NCI-H2171 (cell line): ENCODE data around the gene CBARP.

Experiments used
- DNase-seq: peaks from one replicate; lab custom pipeline; 2025; lab: John Stamatoyannopoulos, UW

CBARP gene

GRCh38 chr19:1227304-1228054, 10.3 kb downstream of the CBARP start:
- DNase-seq: no peak

- DNase-seq: no peak
Observed at GRCh38 chr19:1226522-1227303, 11.1 kb downstream of the CBARP start.

DNA sequence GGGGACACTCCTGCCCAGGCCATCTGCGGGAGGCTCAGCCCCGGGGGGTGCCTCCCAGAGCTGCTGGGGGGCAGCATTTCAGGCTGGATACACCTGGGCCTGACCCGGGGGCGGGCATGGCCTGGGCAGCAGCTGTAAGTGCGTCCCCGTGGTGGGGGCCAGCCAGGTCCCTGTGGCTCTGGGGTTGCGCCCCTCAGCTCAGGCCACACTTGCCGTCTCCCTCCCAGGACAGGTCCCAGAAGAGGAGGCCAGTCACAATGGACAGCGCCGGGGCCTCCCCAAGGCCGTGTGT, 11.6 kb downstream of the CBARP start:
- no peak for DNase-seq

DNA sequence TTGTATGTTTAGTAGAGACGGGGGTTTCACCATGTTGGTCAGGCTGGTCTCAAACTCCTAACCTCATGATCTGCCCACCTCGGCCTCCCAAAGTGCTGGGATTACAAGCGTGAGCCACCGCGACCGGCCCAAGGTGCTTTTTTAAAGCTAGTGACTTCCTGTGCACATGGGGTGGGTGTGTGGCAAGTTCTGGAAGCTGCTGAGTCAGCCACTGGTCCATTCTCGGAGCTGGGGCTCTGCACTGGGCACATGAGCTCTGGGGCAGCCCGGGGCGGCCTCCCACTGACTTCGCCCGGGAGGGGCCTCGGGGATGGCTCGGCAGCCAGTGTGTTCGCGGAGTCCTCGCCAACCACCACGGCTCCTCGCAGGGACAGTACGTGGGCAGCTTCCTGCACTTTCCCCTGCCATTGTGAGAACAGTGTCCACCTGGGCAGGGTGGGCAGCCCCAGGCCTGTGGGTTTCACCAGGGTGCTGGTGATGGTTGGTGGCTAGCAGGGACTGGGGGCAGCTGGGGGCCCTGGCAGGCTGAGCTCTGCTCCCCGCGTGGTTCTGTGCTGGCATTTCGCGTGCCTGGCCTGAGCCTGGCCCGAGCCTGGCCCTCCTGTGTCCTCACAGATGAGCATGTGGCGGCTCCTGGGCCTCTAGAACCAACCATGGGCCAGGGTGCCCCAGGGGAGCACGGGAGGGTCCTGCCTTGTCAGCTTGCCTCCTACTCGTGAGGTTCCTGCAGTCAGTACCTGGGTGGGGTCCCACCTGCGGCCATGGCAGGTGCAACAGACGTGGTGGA, 12.2 kb downstream of the CBARP start:
- no peak for DNase-seq

DNA sequence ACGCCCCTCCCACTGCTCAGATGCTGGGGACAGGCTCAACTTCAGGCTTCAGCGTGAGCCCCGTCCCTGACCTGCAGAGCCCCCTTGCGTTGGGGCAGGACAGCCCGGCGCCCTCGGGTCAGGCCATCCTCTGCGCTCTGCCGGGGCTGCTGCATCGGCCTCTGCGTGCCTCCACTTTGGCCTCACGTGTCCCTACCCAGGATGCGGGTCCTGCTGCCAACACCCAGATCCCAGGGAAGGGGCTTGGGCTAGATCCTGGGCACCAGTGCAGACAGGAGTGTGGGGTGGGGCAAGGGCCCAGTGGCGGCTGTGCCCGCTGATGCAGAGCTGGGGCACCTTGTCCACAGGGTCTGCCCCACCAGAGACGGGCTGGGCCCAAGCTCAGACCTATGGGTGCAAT, 13.0 kb downstream of the CBARP start:
- no peak for DNase-seq

DNA sequence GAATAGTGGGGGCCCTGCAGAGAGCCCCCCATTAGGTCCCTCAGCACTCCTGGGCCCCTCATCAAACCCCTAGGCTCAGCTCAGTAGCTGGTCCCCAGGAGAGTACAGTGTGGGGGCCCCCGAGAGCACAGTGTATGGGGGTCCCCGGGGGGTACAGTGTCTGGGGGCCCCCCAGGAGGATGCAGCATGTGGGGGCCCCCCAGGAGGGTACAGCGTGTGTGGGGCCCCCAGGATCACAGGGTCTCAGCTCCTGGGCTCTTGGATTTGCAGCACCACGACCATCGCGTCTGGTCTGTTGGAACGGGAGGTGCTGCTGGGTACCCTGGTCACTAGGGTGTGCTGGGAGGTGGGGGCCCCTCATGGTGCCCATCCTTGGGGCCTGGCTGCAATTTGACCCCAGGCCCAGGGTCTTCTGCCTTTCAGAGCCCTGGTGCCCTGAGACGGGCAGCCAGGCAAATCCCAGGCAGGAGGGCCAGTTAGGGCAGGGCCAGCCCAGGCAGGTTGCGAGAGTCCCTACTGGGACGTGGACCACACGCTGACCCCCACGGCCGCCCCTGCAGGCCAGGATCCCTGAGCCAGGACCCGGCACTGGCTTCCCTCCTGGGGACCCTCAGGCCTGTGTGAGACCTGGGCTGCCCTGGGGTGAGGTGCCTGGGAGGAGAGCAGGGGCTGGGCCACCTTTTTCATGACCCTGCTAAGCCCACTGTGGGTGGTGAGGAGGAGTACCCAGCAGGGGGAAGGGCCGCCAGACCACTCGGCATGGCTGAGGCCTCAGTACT, 13.6 kb downstream of the CBARP start:
- no peak for DNase-seq

DNA sequence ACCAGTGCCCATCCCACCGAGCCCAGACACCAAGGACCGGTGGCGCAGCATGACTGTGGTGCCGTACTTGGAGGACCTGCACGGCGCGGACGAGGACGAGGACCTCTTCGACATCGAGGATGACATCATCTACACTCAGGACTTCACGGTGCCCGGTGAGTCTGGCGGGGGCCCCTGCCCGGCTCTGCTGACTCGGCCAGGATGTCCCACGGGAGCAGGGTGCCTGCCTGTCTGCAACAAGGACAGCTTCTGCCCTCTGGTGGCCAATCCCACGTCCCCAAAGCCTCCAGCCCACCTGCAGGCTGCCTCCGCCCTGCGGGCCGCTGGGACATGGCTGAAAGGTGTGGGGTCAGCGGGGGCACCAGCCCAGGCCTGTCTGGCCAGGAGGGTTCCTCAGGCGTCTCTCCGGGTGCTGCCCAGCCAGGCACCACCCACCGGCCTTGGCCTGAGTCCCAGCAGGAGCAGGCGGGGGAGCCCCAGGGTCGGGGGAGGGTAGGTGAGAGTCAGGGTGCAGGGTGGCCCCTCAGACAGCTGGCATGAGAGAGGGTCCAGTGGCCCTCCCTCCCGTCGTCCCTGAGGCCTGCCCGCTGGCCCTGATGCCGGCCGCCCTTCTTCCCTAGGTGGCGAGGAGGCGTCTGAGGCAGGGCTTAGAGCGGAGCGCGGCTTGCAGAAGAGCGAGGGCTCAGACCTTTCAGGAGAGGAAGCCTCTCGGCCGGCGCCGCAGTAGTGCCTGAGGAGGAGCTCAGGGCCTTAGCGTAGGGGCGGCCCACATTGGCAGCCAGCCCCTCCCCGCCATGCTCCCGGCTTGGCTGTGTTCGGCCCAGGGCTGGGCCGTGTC, 14.6 kb downstream of the CBARP start:
- peak; percentile 39 for DNase-seq

GRCh38 chr19:1222394-1222793, 15.4 kb downstream of the CBARP start:
- no peak for DNase-seq

DNA sequence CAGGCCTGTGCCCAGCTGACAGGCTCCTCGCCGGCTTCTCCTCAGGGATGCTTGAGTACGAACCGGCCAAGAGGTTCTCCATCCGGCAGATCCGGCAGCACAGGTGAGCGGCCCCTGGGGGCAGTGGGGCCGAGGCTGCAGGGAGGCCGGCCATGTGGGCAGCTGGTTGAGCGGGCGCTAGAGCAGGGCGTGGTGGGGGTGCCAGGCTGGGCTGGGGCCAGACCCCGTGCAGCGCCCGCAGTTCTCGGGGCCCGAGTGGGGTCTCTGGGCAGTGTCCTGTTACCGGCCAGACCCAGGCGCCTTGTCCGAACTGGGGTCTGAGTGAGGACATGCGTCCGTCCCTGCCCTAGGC, 15.9 kb downstream of the CBARP start:
- no peak for DNase-seq

DNA sequence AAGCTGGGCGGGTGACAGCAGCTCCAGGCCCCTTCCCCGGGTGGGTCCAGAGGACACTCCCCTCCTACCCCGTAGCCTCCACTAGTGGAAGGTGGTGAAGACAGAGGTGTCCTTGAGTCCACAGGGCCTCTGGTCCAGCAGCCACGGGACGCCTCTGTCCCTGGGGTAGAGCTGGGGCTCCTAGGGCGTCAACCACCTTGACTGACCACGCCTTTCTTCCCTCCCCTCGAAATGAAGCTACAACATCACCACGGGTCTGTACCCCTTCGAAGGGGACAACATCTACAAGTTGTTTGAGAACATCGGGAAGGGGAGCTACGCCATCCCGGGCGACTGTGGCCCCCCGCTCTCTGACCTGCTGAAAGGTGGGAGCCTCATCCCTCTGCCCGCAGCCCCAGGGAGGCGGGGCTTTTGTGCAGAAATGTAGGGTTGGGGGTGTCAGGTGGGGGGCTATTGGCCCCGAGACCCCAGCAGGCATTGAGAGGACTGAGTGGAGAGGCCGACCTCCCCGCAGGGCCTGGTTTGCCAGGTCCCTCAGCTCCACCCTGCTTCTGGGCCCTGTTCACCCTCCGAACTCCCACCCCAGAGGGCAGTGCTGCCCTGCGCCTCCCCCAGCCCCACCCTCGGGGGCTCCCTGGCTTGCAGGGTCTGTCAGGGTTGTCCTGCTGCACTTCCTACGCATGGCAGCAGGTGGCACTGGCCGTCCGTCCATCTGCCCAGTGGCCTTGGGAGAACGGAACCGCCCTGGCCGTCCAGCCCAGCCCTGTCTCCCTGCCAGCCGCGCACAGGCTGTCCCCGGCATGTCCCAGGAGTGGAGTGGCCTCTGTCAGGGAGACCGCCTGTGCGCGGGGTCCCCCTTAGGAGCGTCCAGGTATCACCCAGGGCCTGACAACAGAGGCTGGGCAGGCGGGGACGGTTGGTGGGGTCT, 16.6 kb downstream of the CBARP start:
- no peak for DNase-seq

DNA sequence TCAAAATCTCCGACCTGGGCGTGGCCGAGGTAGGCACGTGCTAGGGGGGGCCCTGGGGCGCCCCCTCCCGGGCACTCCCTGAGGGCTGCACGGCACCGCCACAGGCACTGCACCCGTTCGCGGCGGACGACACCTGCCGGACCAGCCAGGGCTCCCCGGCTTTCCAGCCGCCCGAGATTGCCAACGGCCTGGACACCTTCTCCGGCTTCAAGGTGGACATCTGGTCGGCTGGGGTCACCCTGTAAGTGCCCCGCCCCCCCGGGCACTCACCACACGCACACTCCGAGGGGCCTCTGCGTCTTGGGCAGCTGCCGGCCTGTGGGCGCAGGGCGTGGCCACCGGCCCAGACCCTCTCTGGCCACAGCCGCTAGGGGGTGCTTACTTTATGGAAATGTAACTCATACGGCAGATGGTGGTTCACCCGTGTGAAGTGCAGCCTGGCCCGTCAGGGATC, 17.3 kb downstream of the CBARP start:
- no peak for DNase-seq

GRCh38 chr19:1219786-1220476, 17.9 kb downstream of the CBARP start:
- DNase-seq: no peak

DNA sequence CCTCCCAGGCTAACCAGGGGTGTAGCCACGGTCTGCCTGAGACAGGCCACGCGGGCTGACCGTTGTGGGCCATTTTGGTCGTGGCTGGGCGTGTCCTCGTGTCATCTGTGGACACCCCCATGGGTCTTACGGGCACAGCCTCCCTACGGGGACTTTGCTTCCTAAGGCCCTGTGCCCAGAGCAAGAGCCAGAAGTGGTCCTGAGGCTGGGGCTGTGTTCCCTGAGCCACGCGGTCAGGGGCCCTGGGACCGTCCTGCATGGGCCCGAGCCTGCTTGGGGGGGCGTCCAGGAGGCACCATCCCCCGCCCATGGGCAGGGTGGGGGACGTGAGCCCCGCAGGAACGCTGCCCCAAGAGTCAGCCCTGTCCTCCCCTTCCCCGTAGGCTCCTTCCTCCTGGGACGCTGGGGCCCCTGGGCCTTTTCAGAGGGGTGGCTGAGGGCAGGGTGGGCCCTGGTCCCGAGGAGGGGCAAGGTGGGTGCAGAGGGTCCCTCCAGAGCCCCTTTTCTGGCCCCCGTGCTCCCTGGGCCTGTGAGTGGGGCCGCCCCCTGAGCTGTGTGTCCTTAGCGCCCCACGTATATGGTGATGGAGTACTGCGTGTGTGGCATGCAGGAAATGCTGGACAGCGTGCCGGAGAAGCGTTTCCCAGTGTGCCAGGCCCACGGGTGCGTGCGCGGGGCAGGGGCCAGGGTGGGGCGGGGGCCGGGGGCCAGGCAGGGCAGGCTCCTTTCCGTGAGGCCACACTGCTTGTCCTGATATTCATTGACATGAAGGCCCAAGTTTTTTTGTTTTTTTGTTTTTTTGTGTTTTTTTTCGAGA, 18.8 kb downstream of the CBARP start:
- DNase-seq: no peak

GRCh38 chr19:1217366-1217765, 20.4 kb downstream of the CBARP start:
- DNase-seq: no peak

DNA sequence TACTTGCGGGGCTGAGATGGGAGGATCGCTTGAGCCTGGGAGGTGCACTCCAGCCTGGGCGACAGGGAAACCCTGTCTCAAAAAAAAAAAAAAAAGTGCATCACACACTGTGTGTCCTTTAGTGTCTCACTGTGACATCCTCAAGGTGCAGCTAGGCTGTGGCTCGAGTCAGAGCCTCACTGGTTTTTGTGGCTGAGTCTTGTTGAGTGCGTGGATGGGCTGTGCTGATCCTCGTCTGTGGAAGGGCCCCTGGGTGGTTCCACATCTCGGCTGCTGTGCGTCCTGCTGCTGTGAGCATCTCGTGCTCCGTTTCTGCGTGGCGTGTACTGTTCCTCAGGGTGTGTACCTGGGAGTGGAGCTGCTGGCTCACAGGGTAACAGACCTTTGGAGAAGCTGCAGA, 21.0 kb downstream of the CBARP start:
- DNase-seq: no peak

DNA sequence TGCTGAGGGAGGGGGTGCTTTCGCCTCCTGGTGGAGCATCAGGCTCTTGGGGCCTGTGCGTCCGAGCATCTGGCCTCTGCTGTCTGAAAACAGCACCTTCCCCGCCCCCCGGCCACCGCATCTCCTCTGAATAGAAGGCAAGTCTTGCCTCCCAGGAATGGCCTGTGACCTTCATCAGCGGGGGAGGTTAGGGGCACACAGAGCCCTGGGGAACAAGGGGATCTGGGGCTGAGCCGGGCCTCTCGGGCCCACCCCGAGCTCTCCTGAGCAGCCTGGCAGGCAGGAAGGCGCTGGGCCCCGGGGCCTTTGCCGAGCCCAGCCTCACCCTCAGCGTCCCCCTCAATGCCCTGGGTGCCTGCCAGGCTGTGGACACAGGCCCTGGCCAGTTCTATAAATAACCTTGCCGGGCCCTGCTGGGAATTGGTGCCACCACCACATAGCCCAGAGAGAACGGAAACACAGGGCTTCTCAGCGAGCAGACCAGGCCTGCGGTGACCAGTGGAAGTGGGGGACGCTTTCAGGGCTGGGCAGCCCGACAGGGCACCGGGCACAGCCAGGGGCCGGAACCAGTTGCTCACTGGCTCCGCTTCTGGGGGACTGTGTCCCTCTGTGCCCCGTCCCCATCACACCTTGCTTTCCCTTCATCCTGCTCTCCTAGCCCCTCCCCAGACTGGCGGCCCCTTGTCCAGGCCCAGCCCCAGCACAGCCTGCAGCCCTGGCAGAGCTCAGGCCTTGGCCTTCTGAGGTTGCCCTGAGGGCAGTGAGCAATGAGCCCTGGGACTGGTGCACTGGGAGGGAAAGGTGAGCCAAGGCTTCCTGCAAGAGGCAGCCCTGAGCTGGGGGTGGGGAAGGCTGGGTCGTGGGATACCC, 22.7 kb downstream of the CBARP start:
- no peak for DNase-seq

DNA sequence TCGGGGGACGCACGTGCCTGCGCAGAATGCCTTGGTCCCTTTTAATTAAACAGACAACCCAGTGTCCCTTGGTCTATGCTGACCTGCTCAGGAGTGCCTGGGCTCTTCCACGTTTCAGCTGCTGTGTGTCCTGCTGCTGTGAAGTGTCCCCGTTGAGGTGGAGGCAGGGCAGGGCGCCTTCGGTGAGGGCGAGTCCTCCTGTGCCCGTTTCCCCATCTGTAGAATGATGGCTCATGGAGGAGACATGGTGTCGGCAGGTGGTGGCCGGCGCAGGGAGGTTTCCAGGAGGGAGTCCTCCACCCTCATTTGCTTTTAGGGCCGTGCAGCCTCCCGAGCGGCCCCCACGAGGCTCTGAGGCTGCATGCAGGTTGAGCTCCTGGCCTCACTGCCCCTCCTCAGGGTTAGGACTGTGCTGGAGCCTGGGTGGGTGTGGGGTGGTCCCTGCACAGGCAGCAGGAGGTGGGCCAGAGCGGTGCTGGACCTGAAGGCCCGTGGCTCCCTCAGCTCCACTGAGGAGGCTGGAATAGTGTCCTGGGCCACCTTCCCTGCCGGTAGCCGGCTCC, 23.4 kb downstream of the CBARP start:
- no peak for DNase-seq
